ENCODE data around the gene FABP3. TPM values are rescaled to one million over a fixed set of nuclear protein-coding genes. Genes with fewer than 3 reads are reported as not detected.

Gene FABP3
- total RNA-seq, 4 donors from 2014 or later = 886 to 2,424 (median 1,240) TPM

- intact Hi-C loops (cut with DNase I; ENCODE audit: low total_unique reads) (no loop called here), in situ Hi-C loops (cut with MboI; ENCODE audit: low sequenced_read_pairs in 4 of 4) (no loop called here)
- H3K9me3 ChIP-seq = no peaks in the 10 kb centered on the region
- no peak overlapping the region for H3K4me3 ChIP-seq
- H3K27me3 ChIP-seq = no peaks in the 10 kb centered on the region
- H3K4me1 ChIP-seq = no peaks in the 10 kb centered on the region
- no peak overlapping the region for H3K27ac ChIP-seq
- no peak for ATAC-seq
- H3K36me3 ChIP-seq = peaks cover 2 to 73% of the 10 kb centered on the region in 2 donors
- TF ChIP-seq POLR2A (IDR thresholded peaks at IDR 0.05) (no peak), CTCF (IDR thresholded peaks at IDR 0.05 in 4 of 5, conservative IDR thresholded peaks at IDR 0.05 in 1 of 5) (no peak)
- no peak for DNase-seq
These were observed 57.0 kb downstream of the FABP3 start for GRCh38 chr1:31315902-31316301.

Other genes with a start within 250 kb of the FABP3 start
- gene NKAIN1, start 133.2 kb downstream of the FABP3 start, total RNA-seq = 1 to 10 TPM; 1.4 to 4.6 (median 4.0) TPM
- 10 to 100 TPM; 21.9 to 32.1 (median 23.6) TPM for gene SNRNP40, start 76.3 kb downstream of the FABP3 start, total RNA-seq
- 10 to 100 TPM; 14.0 to 26.8 (median 17.5) TPM for gene ZCCHC17, start 76.0 kb downstream of the FABP3 start, total RNA-seq
- gene SERINC2, start 40.1 kb upstream of the FABP3 start, total RNA-seq = 10 to 100 TPM; 21.2 to 53.4 (median 35.9) TPM
- 100 to 1,000 TPM in 2 of 4 donors, 10 to 100 TPM in 2; 50.3 to 120 (median 105) TPM for gene TINAGL1, start 203.4 kb upstream of the FABP3 start, total RNA-seq
- under 1 TPM in 1 of 4 donors, not detected in 3; 0.59 TPM for gene HCRTR1, start 244.6 kb upstream of the FABP3 start, total RNA-seq